Measurements from ENCODE around the gene ARSG. TPM values are rescaled to one million over a fixed set of nuclear protein-coding genes. Genes with fewer than 3 reads are reported as not detected.

Gene ARSG
- total and polyA plus RNA-seq, 4 donors = 0.88 to 7.1 (median 4.6) TPM

GRCh38 chr17:68462381-68463210, 171.3 kb downstream of the ARSG start:
- no peak for DNase-seq
- intact Hi-C loops (cut with DNase I) = loop anchor here (5.0 to 10.0 kb wide), 4 partner anchors 200 to 295 kb away; partner anchors contain the start of gene AMZ2 (in 1 of the 2)
- no peaks in the 10 kb centered on the region for H3K4me1 ChIP-seq (ENCODE audit: control insufficient read depth in 1 of 2, insufficient read depth in 2 of 2, low read length in 2 of 2)

GRCh38 chr17:68463211-68464019, 172.1 kb downstream of the ARSG start:
- 45 to 46% methylated on average over 6 of the region's 6 CpGs for WGBS, 2 donors
- Histone ChIP-seq H3K36me3 (ENCODE audit: control insufficient read depth in 1 of 2, insufficient read depth in 2 of 2, low read length in 1 of 2) (no peaks in the 10 kb centered on the region), H3K27ac (ENCODE audit: low read depth in 1 of 2, low read length in 2 of 2) (no peak overlapping the region), H3K4me1 (ENCODE audit: control insufficient read depth in 1 of 2, insufficient read depth in 2 of 2, low read length in 2 of 2) (no peaks in the 10 kb centered on the region), H3K27me3 (ENCODE audit: control insufficient read depth in 1 of 2, insufficient read depth in 2 of 2, low read length in 1 of 2) (no peaks in the 10 kb centered on the region), H3K4me3 (ENCODE audit: low read length in 2 of 2) (no peak overlapping the region), H3K9me3 (ENCODE audit: control insufficient read depth, low read length) (no peaks in the 10 kb centered on the region)
- ATAC-seq (ENCODE audit: low FRiP score) = no peak
- intact Hi-C loops (cut with DNase I) = loop anchor here (5.0 to 10.0 kb wide), 4 partner anchors 201 to 294 kb away; partner anchors contain the start of gene AMZ2 (in 1 of the 2)
- no peak for DNase-seq

More at GRCh38 chr17:68462381-68463210, 171.3 kb downstream of the ARSG start:
- Histone ChIP-seq H3K27ac (ENCODE audit: low read depth in 1 of 2, low read length in 2 of 2) (no peak overlapping the region), H3K36me3 (ENCODE audit: control insufficient read depth in 1 of 2, insufficient read depth in 2 of 2, low read length in 1 of 2) (no peaks in the 10 kb centered on the region), H3K9me3 (ENCODE audit: control insufficient read depth, low read length) (no peaks in the 10 kb centered on the region), H3K4me3 (ENCODE audit: low read length in 2 of 2) (no peak overlapping the region), H3K27me3 (ENCODE audit: control insufficient read depth in 1 of 2, insufficient read depth in 2 of 2, low read length in 1 of 2) (no peaks in the 10 kb centered on the region)
- peak; percentile 92 for ATAC-seq (ENCODE audit: low FRiP score)
- WGBS, 2 donors = 44 to 46% methylated on average over 15 of the region's 15 CpGs

GRCh38 chr17:68468334-68468733, 177.0 kb downstream of the ARSG start:
- 2 to 3% methylated on average over 5 of the region's 5 CpGs for WGBS, 2 donors
- no peaks in the 10 kb centered on the region for H3K4me1 ChIP-seq (ENCODE audit: control insufficient read depth in 1 of 2, insufficient read depth in 2 of 2, low read length in 2 of 2)
- no peaks in the 10 kb centered on the region for H3K9me3 ChIP-seq (ENCODE audit: control insufficient read depth, low read length)
- no peak for ATAC-seq (ENCODE audit: low FRiP score)
- intact Hi-C loops (cut with DNase I) = loop anchor here (5.0 to 10.0 kb wide), 4 partner anchors 44 to 296 kb away; partner anchors contain the start of gene PRKAR1A (in 2 of the 2)
- H3K4me3 ChIP-seq (ENCODE audit: low read length in 2 of 2) = no peak overlapping the region
- no peak for DNase-seq
- peak overlapping the region in 1 of 2 donors; percentile 50 for H3K27ac ChIP-seq (ENCODE audit: low read depth in 1 of 2, low read length in 2 of 2)
- no peaks in the 10 kb centered on the region for H3K36me3 ChIP-seq (ENCODE audit: control insufficient read depth in 1 of 2, insufficient read depth in 2 of 2, low read length in 1 of 2)
- H3K27me3 ChIP-seq (ENCODE audit: control insufficient read depth in 1 of 2, insufficient read depth in 2 of 2, low read length in 1 of 2) = no peaks in the 10 kb centered on the region

DNA sequence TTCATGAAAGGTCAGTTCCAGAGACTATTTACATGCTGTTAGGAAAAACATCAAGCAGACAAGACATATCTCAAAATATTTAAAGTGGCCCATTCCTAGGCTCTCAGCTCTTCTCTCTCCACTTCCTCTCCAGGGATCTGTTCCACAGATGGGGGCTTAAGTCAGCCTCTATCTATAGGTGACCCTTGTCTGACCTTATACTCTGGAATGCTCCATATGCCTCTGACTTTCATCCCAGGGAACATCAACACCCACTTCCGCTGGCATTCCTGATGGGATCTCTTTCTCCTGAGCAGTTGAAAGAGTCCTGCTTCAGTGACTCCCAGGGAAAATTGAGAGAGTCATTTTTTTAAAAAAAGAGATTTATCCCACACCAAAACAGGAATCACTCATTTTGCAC, 177.5 kb downstream of the ARSG start:
- Histone ChIP-seq H3K27ac (ENCODE audit: low read depth in 1 of 2, low read length in 2 of 2) (peak overlapping the region in 1 of 2 donors; percentile 55), H3K4me3 (ENCODE audit: low read length in 2 of 2) (no peak overlapping the region), H3K36me3 (ENCODE audit: control insufficient read depth in 1 of 2, insufficient read depth in 2 of 2, low read length in 1 of 2) (no peaks in the 10 kb centered on the region), H3K4me1 (ENCODE audit: control insufficient read depth in 1 of 2, insufficient read depth in 2 of 2, low read length in 2 of 2) (no peaks in the 10 kb centered on the region), H3K27me3 (ENCODE audit: control insufficient read depth in 1 of 2, insufficient read depth in 2 of 2, low read length in 1 of 2) (no peaks in the 10 kb centered on the region), H3K9me3 (ENCODE audit: control insufficient read depth, low read length) (no peaks in the 10 kb centered on the region)
- ATAC-seq (ENCODE audit: low FRiP score) = no peak
- WGBS, 2 donors = 63 to 68% methylated on average over 1 of the region's 1 CpG
- no peak for DNase-seq
- intact Hi-C loops (cut with DNase I) = loop anchor here (5.0 to 10.0 kb wide), 4 partner anchors 44 to 296 kb away; partner anchors contain the start of gene PRKAR1A (in 2 of the 2)

Small RNA genes within 50 kb of the gene (microRNA-seq; reads per million reads assigned to microRNA genes)
- gene MIR635 = 0 reads per million in 2 donors

Other genes with a start within 250 kb of the ARSG start
- gene AMZ2, start 43.5 kb upstream of the ARSG start, total RNA-seq = 10 to 100 TPM; 32.4 to 47.9 TPM
- gene AMZ2, start 43.5 kb upstream of the ARSG start, polyA plus RNA-seq = 10 to 100 TPM; 51.5 to 75.3 TPM
- 1 to 10 TPM in 1 of 2 donors, under 1 TPM in 1; 0.51 to 5.4 TPM for gene SLC16A6, start 368 bp upstream of the ARSG start, total RNA-seq
- under 1 TPM in 1 of 2 donors, not detected in 1; 0.38 TPM for gene SLC16A6, start 368 bp upstream of the ARSG start, polyA plus RNA-seq
- 10 to 100 TPM; 46.0 to 53.1 TPM for gene WIPI1, start 166.0 kb downstream of the ARSG start, total RNA-seq
- gene WIPI1, start 166.0 kb downstream of the ARSG start, polyA plus RNA-seq = 10 to 100 TPM; 18.5 to 30.4 TPM
- gene PRKAR1A, start 220.9 kb downstream of the ARSG start, total RNA-seq = 100 to 1,000 TPM; 251 to 297 TPM
- 100 to 1,000 TPM in 1 of 2 donors, 10 to 100 TPM in 1; 97.0 to 104 TPM for gene PRKAR1A, start 220.9 kb downstream of the ARSG start, polyA plus RNA-seq